Hepatocyte (in vitro differentiated cells): ENCODE results near the gene APLN.

Experiments used
- CTCF ChIP-seq: fragments of 200-600 bp; sonication (generic); IDR thresholded peaks from 2 replicates; pipeline ENCODE4 v1.5.1; 2016; ENCODE audit warnings: antibody characterized with exemption, mild to moderate bottlenecking; ENCODE audit not compliant: poor library complexity
- EZH2 ChIP-seq: fragments of 200-600 bp; sonication (generic); IDR thresholded peaks from 2 replicates; pipeline ENCODE4 v1.6.1; 2016; ENCODE audit warnings: antibody characterized with exemption, mild to moderate bottlenecking, borderline replicate concordance

GRCh38 chrX:129613596-129613995 is 41.2 kb downstream of the APLN start:
- TF ChIP-seq CTCF (no peak), EZH2 (no peak)
